Peyer's patch (tissue), 4 donors: ENCODE results near the gene TOR4A. TPM values are rescaled to one million over a fixed set of nuclear protein-coding genes. Genes with fewer than 3 reads are reported as not detected.

Experiments used
- DNase-seq, 3 donors: peaks; one replicate each; pipeline ENCODE4 v3.0.0-alpha.2; 2017 to 2019
- H3K27ac ChIP-seq, 4 donors: fragments of 200-600 bp; sonication (generic); one replicate each; pipeline ENCODE4 v1.5.1; 2016 to 2019
- H3K27me3 ChIP-seq, 2 donors: fragments of 200-600 bp; sonication (generic); one replicate each; pipeline ENCODE4 v1.5.1; 2019
- H3K36me3 ChIP-seq, 3 donors: fragments of 200-600 bp; sonication (generic); one replicate each; pipeline ENCODE4 v1.5.1; 2016 to 2019
- H3K4me1 ChIP-seq, 4 donors: fragments of 200-600 bp; sonication (generic); one replicate each; pipeline ENCODE4 v1.5.1; 2016 to 2019
- H3K4me3 ChIP-seq, 4 donors: fragments of 200-600 bp; sonication (generic); 1 replicate in 3 of 4; 2 replicates in 1 of 4; pipeline ENCODE4 v1.5.1; 2016 to 2019; ENCODE audit warnings: mild to moderate bottlenecking in 1 of 4
- H3K9me3 ChIP-seq, 4 donors: fragments of 200-600 bp; sonication (generic); one replicate each; pipeline ENCODE4 v1.5.1; 2016 to 2019; ENCODE audit warnings: mild to moderate bottlenecking in 1 of 4
- CTCF ChIP-seq, 6 experiments: fragments of 450-650 bp in 4 of 6; fragments of 200-600 bp in 2 of 6; sonication (generic) in 1 of 6; IDR thresholded peaks; one replicate each; pipeline ENCODE4 v1.5.1; 2017 to 2019; ENCODE audit warnings: antibody characterized with exemption in 6 of 6, mild to moderate bottlenecking in 3 of 6, moderate library complexity in 1 of 6
- POLR2A ChIP-seq, 2 donors: fragments of 450-650 bp; IDR thresholded peaks; one replicate each; pipeline ENCODE4 v1.5.1; 2017; ENCODE audit warnings: antibody characterized with exemption in 2 of 2, mild to moderate bottlenecking in 2 of 2, moderate library complexity in 2 of 2
- total RNA-seq, 4 donors: library from RNA; depleted of rRNA; stranded (reverse); fragments of >200 nt; gene quantifications; one replicate each; pipeline ENCODE4 v1.1.0, GENCODE V29; 2016

The TOR4A gene
- total RNA-seq, 4 donors from 2014 or later = 33.8 to 45.7 (median 39.2) TPM

GRCh38 chr9:137233143-137233980 is 44.2 kb upstream of the TOR4A start:
- Histone ChIP-seq H3K27ac (no peak overlapping the region), H3K9me3 (peaks cover 0 to 4% (median 0%) of the 10 kb centered on the region in 4 donors), H3K4me3 (no peak overlapping the region), H3K4me1 (peaks cover 11 to 80% (median 24%) of the 10 kb centered on the region in 4 donors), H3K27me3 (peaks cover 0 to 4% of the 10 kb centered on the region in 2 donors), H3K36me3 (no peaks in the 10 kb centered on the region)
- TF ChIP-seq CTCF (IDR thresholded peaks at IDR 0.05) = no peak
- no peak for TF ChIP-seq POLR2A (IDR thresholded peaks at IDR 0.05)
- DNase-seq = no peak

GRCh38 chr9:137234055-137234697 is 43.4 kb upstream of the TOR4A start:
- no peak overlapping the region for H3K4me3 ChIP-seq
- peaks cover 0 to 4% (median 0%) of the 10 kb centered on the region in 4 donors for H3K9me3 ChIP-seq
- no peaks in the 10 kb centered on the region for H3K36me3 ChIP-seq
- H3K27me3 ChIP-seq = peaks cover 0 to 4% of the 10 kb centered on the region in 2 donors
- no peak for DNase-seq
- TF ChIP-seq CTCF (IDR thresholded peaks at IDR 0.05) = no peak
- no peak overlapping the region for H3K27ac ChIP-seq
- H3K4me1 ChIP-seq = peaks cover 11 to 78% (median 24%) of the 10 kb centered on the region in 4 donors

GRCh38 chr9:137234758-137235423 is 42.6 kb upstream of the TOR4A start:
- Histone ChIP-seq H3K4me1 (peaks cover 10 to 78% (median 24%) of the 10 kb centered on the region in 4 donors), H3K27me3 (peaks cover 0 to 4% of the 10 kb centered on the region in 2 donors)

GRCh38 chr9:137235424-137236237 is 41.9 kb upstream of the TOR4A start:
- Histone ChIP-seq H3K27me3 (peaks cover 0 to 4% of the 10 kb centered on the region in 2 donors), H3K9me3 (peaks cover 0 to 4% (median 0%) of the 10 kb centered on the region in 4 donors), H3K4me3 (peak overlapping the region in 2 of 4 donors; percentile 21 to 28), H3K27ac (peak overlapping the region in 1 of 4 donors; percentile 25), H3K4me1 (peaks cover 8 to 72% (median 24%) of the 10 kb centered on the region in 4 donors), H3K36me3 (no peaks in the 10 kb centered on the region)
- TF ChIP-seq POLR2A (IDR thresholded peaks at IDR 0.05) (no peak), CTCF (IDR thresholded peaks at IDR 0.05) (no peak)
- DNase-seq = no peak

More at GRCh38 chr9:137234758-137235423, 42.6 kb upstream of the TOR4A start:
- Histone ChIP-seq H3K4me3 (no peak overlapping the region), H3K27ac (no peak overlapping the region), H3K36me3 (no peaks in the 10 kb centered on the region), H3K9me3 (peaks cover 0 to 4% (median 0%) of the 10 kb centered on the region in 4 donors)
- DNase-seq = no peak
- no peak for TF ChIP-seq CTCF (IDR thresholded peaks at IDR 0.05)
- no peak for TF ChIP-seq POLR2A (IDR thresholded peaks at IDR 0.05)
